ENCODE results near the gene MGAT4D. TPM values are rescaled to one million over a fixed set of nuclear protein-coding genes. Genes with fewer than 3 reads are reported as not detected.

MGAT4D gene
- total RNA-seq, result not detected in 2 replicates

GRCh38 chr4:140497747-140498636, at the start of gene MGAT4D:
Gene MGAT4D (minus strand): TSS chr4:140498293. CDS start chr4:140498222, 71 bp downstream.

GRCh38 chr4:140523857-140524742, 26.0 kb upstream of the MGAT4D start, which contains the start of gene ELMOD2:
Gene ELMOD2 (plus strand): TSS chr4:140524168. CDS start chr4:140525429, 1,261 bp downstream.

GRCh38 chr4:140427106-140427918, 70.8 kb downstream of the MGAT4D start, which contains the start of gene CLGN:
Gene CLGN (minus strand): TSS chr4:140427648. CDS start chr4:140413078, 14,570 bp downstream.

Other genes starting within 250 kb of the MGAT4D start
- gene SCOC, start 124.6 kb downstream of the MGAT4D start, total RNA-seq, result 40.7 and 41.7 TPM in 2 replicates
- gene CLGN, start 70.6 kb downstream of the MGAT4D start, total RNA-seq, result 0.26 and 0.81 TPM in 2 replicates
- 24.1 and 26.7 TPM in 2 replicates for gene ELMOD2, start 25.9 kb upstream of the MGAT4D start, total RNA-seq
- gene UCP1, start 70.7 kb upstream of the MGAT4D start, total RNA-seq, result not detected in 2 replicates